Measurements from ENCODE around the gene GRB7. TPM values are rescaled to one million over a fixed set of nuclear protein-coding genes. Genes with fewer than 3 reads are reported as not detected.

The GRB7 gene
- total and polyA plus RNA-seq, 2 donors (not counting 1 experiment from before 2014, with no cell fraction given): 0.81 to 0.84 TPM

GRCh38 chr17:39704821-39705551 lies 32.8 kb upstream of the GRB7 start:
- ATAC-seq (ENCODE audit: low read depth) (no peak), DNase-seq (no peak)
- 78% methylated on average over 10 of the region's 11 CpGs for WGBS (ENCODE audit: insufficient coverage)
- no peaks in the 10 kb centered on the region for H3K9me3 Mint-ChIP-seq (ENCODE audit: insufficient read depth)
- peaks cover 16% of the 10 kb centered on the region for H3K4me1 Mint-ChIP-seq
- Histone ChIP-seq H2AFZ (ENCODE audit: insufficient read depth, low read depth, low read length, poor library complexity, severe bottlenecking) (no peak overlapping the region), H3K4me3 (ENCODE audit: control extremely low read depth in 1 of 5, extremely low read depth in 1 of 5, insufficient read depth in 1 of 5, low read depth in 2 of 5, low read length in 4 of 5) (no peak overlapping the region), H3K9me3 (ENCODE audit: control extremely low read depth in 1 of 3, control insufficient read depth in 2 of 3, insufficient read depth in 1 of 3, low read length in 2 of 3) (peaks cover 0 to 4% (median 0%) of the 10 kb centered on the region in 3 donors), H3K27me3 (replicated peaks in 1 of 4; ENCODE audit: control extremely low read depth in 1 of 4, control insufficient read depth in 3 of 4, insufficient read depth in 4 of 4, low read length in 3 of 4) (peaks cover 0 to 20% (median 10%) of the 10 kb centered on the region in 4 experiments), H3K9ac (ENCODE audit: low read length) (no peak overlapping the region), H3K79me2 (ENCODE audit: control insufficient read depth, insufficient read depth, low read length) (no peaks in the 10 kb centered on the region), H4K20me1 (ENCODE audit: control insufficient read depth, insufficient read depth, low read length, poor library complexity, severe bottlenecking) (no peaks in the 10 kb centered on the region), H3K4me2 (replicated peaks; ENCODE audit: low read depth, low read length, poor library complexity, severe bottlenecking) (no peak overlapping the region), H3K4me1 (ENCODE audit: control insufficient read depth in 2 of 2, insufficient read depth in 2 of 2, low read length in 2 of 2) (peaks cover 23 to 25% of the 10 kb centered on the region in 2 donors), H3K36me3 (replicated peaks in 1 of 2; ENCODE audit: control extremely low read depth in 1 of 2, control insufficient read depth in 1 of 2, extremely low read depth in 1 of 2, insufficient read depth in 2 of 2, low read length in 1 of 2) (no peaks in the 10 kb centered on the region), H3K27ac (ENCODE audit: low read length in 2 of 2) (no peak overlapping the region)
- POLR2A ChIA-PET: no interaction called here
- H3K27me3 Mint-ChIP-seq: peaks cover 18% of the 10 kb centered on the region
- H3K27ac Mint-ChIP-seq: no peak overlapping the region
- TF ChIP-seq CTCF (IDR thresholded peaks at IDR 0.05) (no peak), EZH2 (IDR thresholded peaks at IDR 0.05; ENCODE audit: borderline replicate concordance, insufficient read depth, low read depth, low read length, poor library complexity, severe bottlenecking) (no peak)
- no peak overlapping the region for H3K4me3 Mint-ChIP-seq
- intact Hi-C loops (cut with micrococcal nuclease): no loop called here
- CTCF ChIA-PET: interaction anchor here (1.6 kb wide), 1 partner anchor 9 kb away, joined by 3 read pairs; no protein-coding TSS in a partner anchor

GRCh38 chr17:39705786-39706348 lies 31.9 kb upstream of the GRB7 start:
- intact Hi-C loops (cut with micrococcal nuclease): no loop called here
- H2AFZ ChIP-seq (ENCODE audit: insufficient read depth, low read depth, low read length, poor library complexity, severe bottlenecking): no peak overlapping the region
- no peaks in the 10 kb centered on the region for H3K9me3 Mint-ChIP-seq (ENCODE audit: insufficient read depth)
- 97% methylated on average over 11 of the region's 12 CpGs for WGBS (ENCODE audit: insufficient coverage)
- no peak for DNase-seq
- H3K4me3 ChIP-seq (ENCODE audit: control extremely low read depth in 1 of 5, extremely low read depth in 1 of 5, insufficient read depth in 1 of 5, low read depth in 2 of 5, low read length in 4 of 5): no peak overlapping the region
- no peaks in the 10 kb centered on the region for H3K9me3 ChIP-seq (ENCODE audit: control extremely low read depth in 1 of 3, control insufficient read depth in 2 of 3, insufficient read depth in 1 of 3, low read length in 2 of 3)
- no peaks in the 10 kb centered on the region for H3K36me3 ChIP-seq (replicated peaks in 1 of 2; ENCODE audit: control extremely low read depth in 1 of 2, control insufficient read depth in 1 of 2, extremely low read depth in 1 of 2, insufficient read depth in 2 of 2, low read length in 1 of 2)
- H3K27me3 ChIP-seq (replicated peaks in 1 of 4; ENCODE audit: control extremely low read depth in 1 of 4, control insufficient read depth in 3 of 4, insufficient read depth in 4 of 4, low read length in 3 of 4): peaks cover 0 to 12% (median 5%) of the 10 kb centered on the region in 4 experiments
- H3K4me3 Mint-ChIP-seq: no peak overlapping the region
- H3K27me3 Mint-ChIP-seq: peaks cover 14% of the 10 kb centered on the region
- peaks cover 15 to 19% of the 10 kb centered on the region in 2 donors for H3K4me1 ChIP-seq (ENCODE audit: control insufficient read depth in 2 of 2, insufficient read depth in 2 of 2, low read length in 2 of 2)
- ChIA-PET CTCF (interaction anchor here (1.6 kb wide), 1 partner anchor 10 kb away, joined by 3 read pairs; no protein-coding TSS in a partner anchor), POLR2A (no interaction called here)
- no peak overlapping the region for H3K4me2 ChIP-seq (replicated peaks; ENCODE audit: low read depth, low read length, poor library complexity, severe bottlenecking)
- no peak overlapping the region for H3K9ac ChIP-seq (ENCODE audit: low read length)
- TF ChIP-seq EZH2 (IDR thresholded peaks at IDR 0.05; ENCODE audit: borderline replicate concordance, insufficient read depth, low read depth, low read length, poor library complexity, severe bottlenecking) (no peak), CTCF (IDR thresholded peaks at IDR 0.05) (no peak)
- ATAC-seq (ENCODE audit: low read depth): no peak
- no peak overlapping the region for H3K27ac Mint-ChIP-seq
- H3K27ac ChIP-seq (ENCODE audit: low read length in 2 of 2): no peak overlapping the region
- no peaks in the 10 kb centered on the region for H3K79me2 ChIP-seq (ENCODE audit: control insufficient read depth, insufficient read depth, low read length)
- no peaks in the 10 kb centered on the region for H4K20me1 ChIP-seq (ENCODE audit: control insufficient read depth, insufficient read depth, low read length, poor library complexity, severe bottlenecking)
- peaks cover 16% of the 10 kb centered on the region for H3K4me1 Mint-ChIP-seq

Data from B cell (primary cell).